ENCODE measurements around the gene HDAC4.

GRCh38 chr2:239073745-239074530, 326.9 kb downstream of the HDAC4 start:
- TF ChIP-seq CTCF (IDR thresholded peaks at IDR 0.05; ENCODE audit: low read depth, low read length, missing input control) (no peak), ZBTB33 (IDR thresholded peaks at IDR 0.05) (no peak), RAD21 (IDR thresholded peaks at IDR 0.05) (no peak), FOXA1 (IDR thresholded peaks at IDR 0.05) (no peak), GABPA (IDR thresholded peaks at IDR 0.05 in 1 of 2, conservative IDR thresholded peaks at IDR 0.05 in 1 of 2) (no peak), JUND (IDR thresholded peaks at IDR 0.05) (no peak), RXRA (IDR thresholded peaks at IDR 0.05) (no peak), YY1 (IDR thresholded peaks at IDR 0.05) (no peak), TAF1 (conservative IDR thresholded peaks at IDR 0.05) (no peak)
- TF ChIP-seq, protein P1, sequence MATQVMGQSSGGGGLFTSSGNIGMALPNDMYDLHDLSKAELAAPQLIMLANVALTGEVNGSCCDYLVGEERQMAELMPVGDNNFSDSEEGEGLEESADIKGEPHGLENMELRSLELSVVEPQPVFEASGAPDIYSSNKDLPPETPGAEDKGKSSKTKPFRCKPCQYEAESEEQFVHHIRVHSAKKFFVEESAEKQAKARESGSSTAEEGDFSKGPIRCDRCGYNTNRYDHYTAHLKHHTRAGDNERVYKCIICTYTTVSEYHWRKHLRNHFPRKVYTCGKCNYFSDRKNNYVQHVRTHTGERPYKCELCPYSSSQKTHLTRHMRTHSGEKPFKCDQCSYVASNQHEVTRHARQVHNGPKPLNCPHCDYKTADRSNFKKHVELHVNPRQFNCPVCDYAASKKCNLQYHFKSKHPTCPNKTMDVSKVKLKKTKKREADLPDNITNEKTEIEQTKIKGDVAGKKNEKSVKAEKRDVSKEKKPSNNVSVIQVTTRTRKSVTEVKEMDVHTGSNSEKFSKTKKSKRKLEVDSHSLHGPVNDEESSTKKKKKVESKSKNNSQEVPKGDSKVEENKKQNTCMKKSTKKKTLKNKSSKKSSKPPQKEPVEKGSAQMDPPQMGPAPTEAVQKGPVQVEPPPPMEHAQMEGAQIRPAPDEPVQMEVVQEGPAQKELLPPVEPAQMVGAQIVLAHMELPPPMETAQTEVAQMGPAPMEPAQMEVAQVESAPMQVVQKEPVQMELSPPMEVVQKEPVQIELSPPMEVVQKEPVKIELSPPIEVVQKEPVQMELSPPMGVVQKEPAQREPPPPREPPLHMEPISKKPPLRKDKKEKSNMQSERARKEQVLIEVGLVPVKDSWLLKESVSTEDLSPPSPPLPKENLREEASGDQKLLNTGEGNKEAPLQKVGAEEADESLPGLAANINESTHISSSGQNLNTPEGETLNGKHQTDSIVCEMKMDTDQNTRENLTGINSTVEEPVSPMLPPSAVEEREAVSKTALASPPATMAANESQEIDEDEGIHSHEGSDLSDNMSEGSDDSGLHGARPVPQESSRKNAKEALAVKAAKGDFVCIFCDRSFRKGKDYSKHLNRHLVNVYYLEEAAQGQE (IDR thresholded peaks at IDR 0.05) = no peak
- TF ChIP-seq, protein P2, sequence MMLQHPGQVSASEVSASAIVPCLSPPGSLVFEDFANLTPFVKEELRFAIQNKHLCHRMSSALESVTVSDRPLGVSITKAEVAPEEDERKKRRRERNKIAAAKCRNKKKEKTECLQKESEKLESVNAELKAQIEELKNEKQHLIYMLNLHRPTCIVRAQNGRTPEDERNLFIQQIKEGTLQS (IDR thresholded peaks at IDR 0.05) = no peak
